ENCODE data around the gene MFSD1. TPM values are rescaled to one million over a fixed set of nuclear protein-coding genes. Genes with fewer than 3 reads are reported as not detected.

The MFSD1 gene
- polyA plus RNA-seq, 3 donors, result 110 to 262 (median 225) TPM

GRCh38 chr3:158765518-158766205 is 36.2 kb upstream of the MFSD1 start:
- Histone ChIP-seq H3K9ac (ENCODE audit: insufficient read depth, low read length, poor library complexity, severe bottlenecking) (no peak overlapping the region), H3K4me2 (replicated peaks; ENCODE audit: extremely low read depth, low read length, poor library complexity, severe bottlenecking) (no peak overlapping the region), H3K4me3 (replicated peaks in 1 of 3; ENCODE audit: low read depth in 2 of 3, low read length in 3 of 3) (no peak overlapping the region), H3K27ac (ENCODE audit: low read depth in 1 of 2, low read length in 2 of 2) (no peak overlapping the region), H3K79me2 (ENCODE audit: insufficient read depth, low read length) (no peaks in the 10 kb centered on the region), H4K20me1 (ENCODE audit: insufficient read depth, low read length) (no peaks in the 10 kb centered on the region), H2AFZ (ENCODE audit: insufficient read depth, low read depth, low read length, poor library complexity, severe bottlenecking) (no peak overlapping the region), H3K27me3 (ENCODE audit: control insufficient read depth in 2 of 2, insufficient read depth in 2 of 2, low read length in 2 of 2) (no peaks in the 10 kb centered on the region), H3K4me1 (ENCODE audit: control insufficient read depth in 1 of 2, insufficient read depth in 2 of 2, low read length in 2 of 2) (no peaks in the 10 kb centered on the region), H3K9me3 (replicated peaks in 1 of 2; ENCODE audit: control insufficient read depth in 1 of 2, insufficient read depth in 1 of 2, low read length in 2 of 2) (no peaks in the 10 kb centered on the region), H3K36me3 (replicated peaks in 1 of 2; ENCODE audit: control insufficient read depth in 1 of 2, insufficient read depth in 2 of 2, low read length in 2 of 2) (no peaks in the 10 kb centered on the region)
- H3K36me3 Mint-ChIP-seq, result no peaks in the 10 kb centered on the region
- no peak for TF ChIP-seq CTCF (IDR thresholded peaks at IDR 0.05)
- DNase-seq, result no peak
- intact Hi-C loops (cut with micrococcal nuclease), result no loop called here
- H3K4me3 Mint-ChIP-seq, result no peak overlapping the region
- no peaks in the 10 kb centered on the region for H3K9me3 Mint-ChIP-seq
- H3K4me1 Mint-ChIP-seq, result no peaks in the 10 kb centered on the region
- H3K27ac Mint-ChIP-seq, result no peak overlapping the region
- 100% methylated on average over 2 of the region's 3 CpGs for WGBS (ENCODE audit: insufficient coverage)
- H3K27me3 Mint-ChIP-seq (ENCODE audit: low read depth in 3 of 3), result peaks cover 0 to 3% (median 1%) of the 10 kb centered on the region in 3 donors

DNA sequence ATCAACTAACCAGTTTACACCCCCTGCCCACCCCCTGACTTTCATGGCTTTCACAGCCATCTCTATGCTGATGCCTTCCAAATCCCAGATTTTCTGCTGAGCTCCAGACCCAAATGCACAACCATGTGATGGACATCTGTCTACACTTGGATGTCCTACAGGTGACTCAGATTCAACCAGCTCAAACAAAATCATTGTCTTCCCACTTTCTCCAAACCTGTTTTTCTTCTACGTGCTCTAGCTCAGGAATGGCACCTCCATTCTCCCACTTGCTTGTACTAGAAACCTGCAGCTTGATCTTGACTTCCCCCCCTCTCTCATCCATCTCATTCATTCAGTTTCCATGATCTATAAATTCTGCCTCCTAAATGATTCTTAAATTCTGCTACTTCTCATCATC is 35.5 kb upstream of the MFSD1 start:
- WGBS (ENCODE audit: insufficient coverage), result 81% methylated on average over 1 of the region's 1 CpG
- Mint-ChIP-seq H3K9me3 (no peaks in the 10 kb centered on the region), H3K27ac (no peak overlapping the region), H3K4me3 (no peak overlapping the region), H3K27me3 (ENCODE audit: low read depth in 3 of 3) (peaks cover 0 to 3% (median 1%) of the 10 kb centered on the region in 3 donors), H3K4me1 (no peaks in the 10 kb centered on the region), H3K36me3 (no peaks in the 10 kb centered on the region)
- no peak overlapping the region for H3K9ac ChIP-seq (ENCODE audit: insufficient read depth, low read length, poor library complexity, severe bottlenecking)
- H3K9me3 ChIP-seq (replicated peaks in 1 of 2; ENCODE audit: control insufficient read depth in 1 of 2, insufficient read depth in 1 of 2, low read length in 2 of 2), result no peaks in the 10 kb centered on the region
- DNase-seq, result no peak
- no peaks in the 10 kb centered on the region for H3K27me3 ChIP-seq (ENCODE audit: control insufficient read depth in 2 of 2, insufficient read depth in 2 of 2, low read length in 2 of 2)
- TF ChIP-seq CTCF (IDR thresholded peaks at IDR 0.05), result no peak
- no peaks in the 10 kb centered on the region for H3K79me2 ChIP-seq (ENCODE audit: insufficient read depth, low read length)
- no peak overlapping the region for H3K4me3 ChIP-seq (replicated peaks in 1 of 3; ENCODE audit: low read depth in 2 of 3, low read length in 3 of 3)
- H3K27ac ChIP-seq (ENCODE audit: low read depth in 1 of 2, low read length in 2 of 2), result no peak overlapping the region
- H2AFZ ChIP-seq (ENCODE audit: insufficient read depth, low read depth, low read length, poor library complexity, severe bottlenecking), result no peak overlapping the region
- intact Hi-C loops (cut with micrococcal nuclease), result no loop called here
- H3K36me3 ChIP-seq (replicated peaks in 1 of 2; ENCODE audit: control insufficient read depth in 1 of 2, insufficient read depth in 2 of 2, low read length in 2 of 2), result no peaks in the 10 kb centered on the region
- H3K4me2 ChIP-seq (replicated peaks; ENCODE audit: extremely low read depth, low read length, poor library complexity, severe bottlenecking), result no peak overlapping the region
- no peaks in the 10 kb centered on the region for H3K4me1 ChIP-seq (ENCODE audit: control insufficient read depth in 1 of 2, insufficient read depth in 2 of 2, low read length in 2 of 2)
- H4K20me1 ChIP-seq (ENCODE audit: insufficient read depth, low read length), result no peaks in the 10 kb centered on the region
